NCI-H1105 (cell line): ENCODE results near the gene VKORC1.
"Not testable (repeated sequence)": the region's sequence is repeated elsewhere in the genome, so short reads cannot be mapped to it uniquely, and the experiment has no call there.

ENCODE experiments used
- DNase-seq: peaks from one replicate; lab custom pipeline; 2025; lab: John Stamatoyannopoulos, UW

VKORC1 gene

DNA sequence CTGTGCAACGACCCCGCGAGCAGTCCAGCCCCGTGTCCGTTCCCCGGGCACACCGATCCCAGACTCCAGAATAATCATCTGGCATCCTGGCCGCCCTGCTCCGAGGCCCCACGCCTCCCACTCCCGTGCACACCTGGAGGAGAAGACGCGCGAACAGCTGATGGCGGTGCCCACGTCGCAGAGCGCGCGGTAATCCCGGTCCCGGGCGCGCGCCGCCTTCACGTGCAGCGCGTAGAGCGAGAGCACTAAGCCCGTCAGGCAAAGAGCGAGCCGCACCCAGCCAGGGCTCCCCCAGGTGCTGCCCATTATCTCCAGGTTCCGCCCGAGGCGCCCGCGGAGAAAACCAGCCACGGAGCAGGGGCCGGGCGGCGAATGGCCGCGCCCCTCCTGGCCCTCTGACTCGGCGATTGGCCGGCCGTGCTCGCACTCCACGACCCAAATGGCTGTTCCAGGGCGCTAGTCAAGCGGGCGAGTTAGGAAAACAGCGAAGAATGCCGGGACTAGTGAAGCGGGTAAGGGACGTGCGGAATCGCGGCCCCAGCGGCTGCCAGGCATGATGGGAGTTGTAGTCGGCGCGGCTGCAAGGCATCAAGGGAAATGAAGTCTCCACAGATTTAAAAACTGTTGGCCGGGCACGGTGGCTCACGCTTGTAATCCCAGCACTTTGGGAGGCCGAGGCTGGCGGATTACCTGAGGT lies at the start of gene VKORC1:
VKORC1 (minus strand) TSS at position 374 of the 697 bp plus-strand sequence; CDS start at position 306, 68 bp downstream.
- peak; percentile 95 for DNase-seq

DNA sequence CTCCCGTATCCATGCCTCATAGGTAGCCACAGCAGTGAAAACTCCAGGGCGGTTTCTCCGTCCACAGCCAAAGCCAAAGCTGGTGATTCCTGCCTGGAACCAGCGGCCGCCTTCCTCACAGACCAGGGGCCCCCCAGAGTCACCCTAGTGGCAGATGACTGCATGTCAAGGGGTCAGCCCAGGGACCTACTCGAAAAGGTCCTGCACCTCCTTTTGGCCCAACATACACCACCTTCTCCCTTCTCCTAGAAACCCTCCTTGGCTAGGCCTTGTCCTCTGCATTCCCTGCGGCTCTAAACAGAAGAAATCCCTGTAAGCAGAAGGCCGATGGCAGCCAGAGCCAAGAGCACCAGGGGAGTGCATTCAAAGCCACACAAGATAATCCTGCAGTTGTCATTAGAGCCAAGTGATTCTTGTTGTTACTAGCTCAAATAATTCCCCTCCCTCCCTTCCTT lies 49.1 kb upstream of the VKORC1 start:
- DNase-seq = no peak

DNA sequence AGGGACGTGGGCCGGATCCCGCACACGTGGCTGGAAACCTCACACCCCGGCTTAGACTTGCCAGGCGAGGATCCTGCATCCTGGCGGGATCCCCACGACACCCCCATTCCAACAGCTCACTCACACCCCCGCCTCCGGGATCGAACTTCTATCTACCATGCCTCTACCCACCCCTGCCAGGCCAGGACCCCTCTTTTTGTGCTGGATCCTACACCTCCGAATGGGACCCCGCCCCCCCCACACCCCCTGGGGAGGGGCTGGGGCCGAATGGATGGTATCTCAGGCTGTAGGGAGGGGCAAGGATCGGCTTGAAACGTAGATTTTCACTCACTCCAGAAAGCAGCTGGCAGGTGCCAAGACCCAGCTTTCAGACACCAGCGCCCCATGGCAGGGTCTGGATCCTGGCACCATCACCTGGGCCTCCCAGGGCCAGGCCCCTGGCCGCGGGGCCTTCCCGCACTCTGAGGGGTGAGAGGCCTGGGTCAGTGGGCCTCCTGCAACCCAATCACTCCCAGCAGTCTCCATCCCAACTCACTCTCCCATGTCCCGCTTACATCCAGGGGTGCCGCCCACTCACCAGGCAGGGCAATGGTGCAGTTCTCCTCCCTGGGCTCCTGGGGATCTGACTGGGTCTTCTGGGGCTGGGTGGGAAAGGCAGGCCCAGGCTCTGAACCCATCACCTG lies 48.6 kb upstream of the VKORC1 start:
- no peak for DNase-seq

DNA sequence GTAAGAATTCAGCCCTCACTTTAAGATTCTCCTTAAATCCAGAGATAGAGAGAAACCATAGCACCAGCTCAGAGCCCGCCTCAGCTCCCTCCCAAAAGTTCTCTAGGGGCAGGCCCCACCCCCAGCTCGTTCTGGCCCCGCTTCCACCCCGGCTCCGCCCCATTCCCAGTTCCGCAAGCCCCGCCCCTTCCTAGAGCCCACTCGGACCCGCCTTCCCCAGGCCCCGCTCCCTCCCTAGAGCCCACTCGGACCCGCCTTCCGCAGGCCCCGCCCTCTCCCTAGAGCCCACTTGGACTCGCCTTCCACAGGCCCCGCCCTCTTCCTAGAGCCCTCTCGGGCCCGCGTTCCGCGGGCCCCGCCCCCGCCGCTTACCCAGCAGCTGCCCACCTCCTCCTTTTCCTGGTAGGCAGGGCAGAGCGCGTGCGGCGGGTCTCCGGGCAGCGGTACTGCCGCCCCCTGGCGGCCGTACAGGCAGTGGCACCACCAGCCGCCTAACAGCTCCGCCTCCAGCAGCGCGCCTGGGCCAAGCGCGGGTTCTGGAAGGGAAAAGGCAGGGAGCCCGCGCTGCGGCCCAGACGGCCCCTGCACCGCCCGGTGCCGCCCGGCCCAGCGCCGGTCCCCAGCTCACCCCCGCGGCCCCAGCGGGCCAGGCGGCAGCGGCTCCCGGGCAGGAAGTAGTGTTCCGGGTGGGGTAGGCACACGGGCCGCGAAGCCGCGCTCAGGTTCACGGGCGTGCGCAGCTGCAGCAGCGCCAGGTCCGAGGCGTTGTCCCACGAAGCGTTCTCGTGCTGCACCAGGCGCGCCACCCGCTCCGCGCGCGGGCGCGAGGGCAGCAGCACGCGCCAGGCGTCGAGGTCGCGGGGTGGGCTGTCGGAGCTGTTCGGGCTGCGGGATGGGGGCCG lies 47.8 kb upstream of the VKORC1 start:
- DNase-seq = peak; percentile 98

DNA sequence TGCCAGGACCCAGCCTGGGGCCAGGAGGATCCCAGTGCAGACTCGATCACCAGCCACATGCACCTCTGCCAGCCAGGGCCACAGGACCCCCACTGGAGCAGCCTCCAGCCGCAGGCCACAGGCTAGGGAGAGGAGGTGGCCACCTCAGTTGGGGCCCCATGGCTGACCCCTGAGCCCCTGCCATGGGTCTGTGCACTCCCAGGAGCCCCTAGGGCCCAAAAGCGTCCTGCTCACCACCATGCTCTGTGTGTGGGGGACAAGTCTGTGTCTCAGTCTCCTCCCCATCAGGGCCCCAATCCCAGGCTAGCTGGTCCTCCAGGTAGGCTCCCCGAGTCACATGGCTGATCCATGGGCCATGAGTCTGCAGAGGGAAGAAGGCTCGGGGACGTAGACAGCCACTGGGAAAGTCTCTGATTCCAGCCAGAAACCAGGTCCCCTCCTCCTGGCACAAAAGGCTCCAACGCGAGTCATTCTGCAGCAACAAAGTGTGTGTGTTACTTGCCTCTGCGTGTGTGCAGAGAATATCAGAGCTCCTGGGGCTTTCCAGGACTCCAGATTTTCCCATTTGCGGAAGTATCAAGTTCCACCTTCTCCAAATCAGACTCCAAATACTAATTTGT lies 47.0 kb upstream of the VKORC1 start:
- no peak for DNase-seq

DNA sequence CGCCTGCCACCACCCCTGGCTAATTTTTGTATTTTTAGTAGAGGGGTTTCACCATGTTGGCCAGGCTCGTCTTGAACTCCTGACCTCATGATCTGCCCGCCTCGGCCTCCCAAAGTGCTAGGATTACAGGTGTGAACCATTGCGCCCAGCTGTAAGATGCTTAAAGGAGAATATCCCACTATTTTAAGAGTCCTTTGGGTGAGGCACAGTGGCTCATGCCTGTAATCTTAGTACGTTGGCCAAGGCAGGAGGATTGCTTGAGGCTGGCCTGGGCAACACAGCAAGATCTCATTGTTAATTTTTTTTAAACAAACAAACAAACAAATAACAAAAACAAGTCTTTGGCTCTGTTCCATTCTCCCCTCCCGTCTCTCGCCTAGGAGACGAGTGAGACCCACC lies 46.5 kb upstream of the VKORC1 start:
- DNase-seq = not testable (repeated sequence)

DNA sequence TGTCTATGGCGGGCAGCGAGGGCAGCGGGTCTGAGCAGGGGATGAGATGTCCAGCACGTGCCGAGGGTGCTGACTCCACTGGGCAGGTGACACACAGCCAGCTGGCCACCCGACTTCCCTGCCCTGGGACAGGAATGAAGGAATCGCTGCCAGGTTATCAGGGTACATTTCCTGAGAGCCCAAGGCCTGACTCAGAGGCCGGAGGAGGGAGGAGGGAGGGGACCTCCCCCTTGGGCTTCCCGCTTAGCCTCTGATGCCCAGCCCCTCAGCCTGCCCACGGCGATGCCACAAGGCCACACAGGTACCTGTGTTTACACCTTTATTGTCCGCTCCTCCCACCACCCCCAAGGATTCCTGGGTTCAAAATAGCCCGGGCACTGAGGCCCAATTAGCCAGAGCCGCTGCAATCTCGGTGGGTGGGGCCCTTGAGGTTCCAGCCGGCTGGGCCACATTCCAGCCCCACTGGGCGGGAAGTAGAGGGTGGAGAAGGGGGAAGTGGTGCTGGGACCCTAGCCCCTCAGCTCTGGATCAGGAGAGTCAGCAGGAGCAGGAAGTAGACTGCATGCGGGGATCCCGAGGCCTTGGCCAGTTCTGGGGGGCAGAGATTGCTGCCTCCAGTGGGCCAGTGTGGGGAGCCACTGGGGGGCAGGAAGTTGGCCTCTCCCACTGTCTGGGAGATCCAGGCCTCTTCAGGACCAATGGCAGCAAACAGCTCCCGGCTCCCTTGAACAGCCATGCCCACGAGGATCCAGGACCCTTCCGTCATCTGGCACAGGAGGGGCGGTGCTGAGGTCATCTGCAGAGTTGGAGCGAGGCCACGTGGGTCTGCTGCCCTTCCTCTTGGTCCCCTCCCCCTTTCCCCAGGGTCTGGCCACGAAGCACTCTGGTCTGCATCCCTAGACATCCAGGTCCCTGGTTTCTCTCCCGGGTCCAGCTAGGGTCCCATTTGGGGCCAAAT lies 44.3 kb upstream of the VKORC1 start:
- DNase-seq = no peak

DNA sequence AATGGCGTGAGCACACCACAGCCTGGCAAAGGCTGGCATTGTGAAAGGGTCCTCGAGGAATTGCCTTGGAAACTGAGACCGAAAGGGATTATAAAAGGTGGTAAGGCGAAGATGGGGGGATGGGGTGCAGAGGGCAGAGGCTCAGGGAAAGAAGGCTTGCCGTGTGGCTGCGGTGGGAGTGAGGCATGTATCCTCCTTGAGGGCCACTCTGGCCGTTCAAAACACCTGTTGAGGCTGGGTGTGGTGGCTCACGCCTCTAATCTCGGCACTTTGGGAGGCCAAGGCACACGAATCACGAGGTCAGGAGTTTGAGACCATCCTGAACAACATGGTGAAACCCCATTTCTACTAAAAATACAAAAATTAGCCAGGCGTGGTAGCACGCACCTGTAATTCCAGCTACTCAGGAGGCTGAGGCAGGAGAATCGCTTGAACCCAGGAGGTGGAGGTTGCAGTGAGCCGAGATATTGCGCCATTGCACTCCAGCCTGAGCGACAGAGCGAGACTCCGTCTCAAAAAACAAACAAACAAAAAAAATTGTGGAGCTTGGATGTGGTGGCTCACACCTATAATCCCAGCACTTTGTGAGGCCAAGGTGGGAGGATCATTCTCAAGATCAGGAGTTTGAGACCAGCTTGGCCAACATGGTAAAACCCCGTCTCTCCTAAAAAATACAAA lies 42.4 kb upstream of the VKORC1 start:
- not testable (repeated sequence) for DNase-seq

DNA sequence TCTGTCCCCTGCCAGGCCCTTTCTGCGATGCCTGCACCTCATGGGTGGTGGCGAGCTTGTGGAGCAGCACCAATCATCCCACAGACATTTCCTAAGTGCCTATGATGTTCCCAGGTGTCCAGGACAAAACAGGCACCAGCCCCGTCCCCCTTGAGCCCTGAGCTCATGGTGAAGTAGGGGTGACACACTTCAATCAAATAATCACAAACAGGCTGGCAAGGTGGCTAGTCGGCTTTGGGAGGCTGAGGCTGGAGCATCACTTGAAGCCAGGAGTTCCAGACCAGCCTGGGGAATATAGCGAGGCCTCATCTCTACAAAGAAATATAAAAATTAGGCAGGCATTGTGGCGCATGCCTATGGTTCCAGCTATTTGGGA lies 41.7 kb upstream of the VKORC1 start:
- DNase-seq = no peak

DNA sequence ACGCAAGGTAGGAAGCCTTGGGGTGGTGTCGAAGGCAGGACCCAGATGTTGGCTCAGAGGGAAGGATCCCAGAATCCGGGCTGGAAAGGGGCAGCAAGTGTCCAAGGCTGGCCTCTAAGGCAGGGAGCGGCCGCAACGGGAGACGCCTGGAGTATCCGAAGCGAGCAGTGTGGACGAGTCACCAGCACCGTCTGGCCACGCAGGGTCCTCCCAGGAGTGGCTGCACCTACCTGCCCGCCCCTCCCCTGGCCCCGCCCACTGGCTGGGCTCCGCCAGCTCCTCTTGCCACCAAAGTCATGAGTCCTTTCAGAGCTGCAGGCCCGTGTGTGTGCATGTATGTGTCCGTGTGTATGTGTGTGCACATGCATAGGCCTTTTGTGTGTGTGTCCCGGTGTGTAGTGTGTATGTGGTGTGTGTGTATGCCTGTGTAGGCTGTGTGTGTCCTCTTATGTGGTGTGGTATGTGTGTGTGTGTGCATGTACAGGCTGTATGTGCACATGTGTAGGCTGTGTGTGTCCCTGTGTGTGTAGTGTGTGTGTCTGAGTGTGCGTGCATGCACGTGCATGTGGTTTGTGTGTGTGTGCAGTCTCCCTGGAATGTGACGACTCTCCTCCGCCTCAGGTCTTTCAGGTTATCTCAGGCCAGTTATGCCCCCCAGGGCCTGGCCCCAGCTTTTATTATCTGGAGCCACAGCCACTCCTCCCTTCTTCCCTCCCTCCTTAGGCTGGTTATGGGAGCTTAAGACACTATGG lies 41.1 kb upstream of the VKORC1 start, which contains the start of gene PRSS8:
PRSS8 (minus strand) TSS at position 193 of the 752 bp plus-strand sequence. CDS start 229 bp downstream, outside the sequence.
- DNase-seq = peak; percentile 2

DNA sequence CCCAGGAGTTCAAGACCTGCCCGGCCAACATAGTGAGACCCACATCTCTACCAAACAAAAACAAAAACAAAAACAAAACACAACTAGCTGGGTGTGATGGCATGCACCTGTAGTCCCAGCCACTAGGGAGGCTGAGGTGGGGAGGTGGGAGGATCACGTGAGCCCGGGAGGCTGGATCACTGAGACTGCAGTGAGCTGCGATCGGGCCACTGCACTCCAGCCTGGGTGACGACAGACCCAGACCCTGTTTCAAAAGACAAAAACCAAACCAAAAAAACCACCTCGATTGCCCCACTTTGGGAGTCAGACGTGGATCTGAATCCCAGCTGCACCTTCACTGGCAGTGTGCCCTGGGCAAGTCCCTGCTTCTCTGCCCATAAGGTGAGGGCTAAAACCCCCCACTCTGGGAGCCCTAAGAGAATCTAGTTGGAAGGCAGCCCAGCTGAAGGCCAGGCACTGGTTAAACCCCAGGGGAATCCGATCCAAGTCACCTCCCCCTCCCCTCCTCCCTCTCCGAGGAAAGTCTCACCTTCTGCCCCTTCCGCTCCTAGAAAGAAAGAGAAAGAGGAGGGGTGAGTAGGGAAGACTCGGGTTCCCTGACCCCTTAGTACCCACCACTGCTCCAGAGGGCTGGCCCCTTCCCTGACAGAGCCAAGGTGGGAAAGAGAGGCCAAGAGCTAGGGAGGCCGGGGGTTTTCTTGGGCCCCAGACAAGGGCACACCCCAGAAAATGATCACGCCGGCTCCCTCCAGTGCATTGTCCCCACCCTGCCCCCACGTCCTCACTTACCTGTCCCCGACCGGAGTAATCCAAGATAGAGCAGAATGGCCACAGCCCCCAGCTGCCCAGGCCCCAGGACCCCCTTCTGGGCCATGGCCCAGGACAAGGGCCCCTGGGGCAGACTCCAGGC lies 40.3 kb upstream of the VKORC1 start:
- DNase-seq = peak; percentile 78

DNA sequence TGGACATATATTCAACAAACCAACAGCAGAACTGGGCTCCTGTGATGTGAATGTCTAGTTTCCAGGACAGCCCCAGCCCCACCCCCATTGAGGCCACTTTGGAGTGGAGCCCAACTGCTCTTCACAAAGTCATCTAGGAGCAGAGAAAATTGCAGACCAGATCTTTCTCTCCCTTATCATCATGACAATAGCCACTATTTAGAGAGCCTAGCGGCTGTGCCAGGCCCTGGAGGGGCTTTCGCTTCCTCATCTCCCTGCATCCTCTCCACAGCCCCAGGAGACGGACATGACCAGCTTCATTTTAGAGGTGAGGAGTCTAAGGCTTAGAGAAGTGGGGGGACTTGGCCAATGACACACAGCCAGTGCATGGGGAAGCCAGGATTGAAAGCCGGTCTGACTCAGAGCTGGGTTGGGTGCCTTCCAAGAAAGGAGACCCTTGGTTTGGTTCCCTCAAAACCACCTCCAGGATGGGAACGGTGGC lies 39.5 kb upstream of the VKORC1 start:
- peak; percentile 5 for DNase-seq

DNA sequence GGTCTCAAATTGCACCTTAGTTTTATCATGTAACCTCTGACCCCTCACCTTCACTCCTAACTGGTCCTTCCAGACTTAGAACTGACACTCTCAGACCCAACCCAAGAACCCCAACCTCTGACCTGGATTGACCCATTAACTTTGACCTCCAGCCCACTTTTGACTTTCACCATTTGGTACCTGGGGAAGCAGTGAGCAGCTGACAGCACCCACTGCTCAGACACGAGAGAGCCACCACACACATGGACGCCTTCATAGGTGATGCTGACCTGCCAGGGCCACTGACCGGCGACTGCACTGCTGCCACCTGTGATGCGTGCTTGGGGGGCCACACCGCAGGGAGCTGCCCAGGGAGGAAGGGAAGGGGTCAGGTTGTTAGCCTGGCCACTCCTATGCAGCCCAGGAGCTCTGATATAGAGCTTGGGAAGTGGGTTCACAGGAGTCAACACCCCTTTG lies 38.5 kb upstream of the VKORC1 start:
- DNase-seq = no peak

DNA sequence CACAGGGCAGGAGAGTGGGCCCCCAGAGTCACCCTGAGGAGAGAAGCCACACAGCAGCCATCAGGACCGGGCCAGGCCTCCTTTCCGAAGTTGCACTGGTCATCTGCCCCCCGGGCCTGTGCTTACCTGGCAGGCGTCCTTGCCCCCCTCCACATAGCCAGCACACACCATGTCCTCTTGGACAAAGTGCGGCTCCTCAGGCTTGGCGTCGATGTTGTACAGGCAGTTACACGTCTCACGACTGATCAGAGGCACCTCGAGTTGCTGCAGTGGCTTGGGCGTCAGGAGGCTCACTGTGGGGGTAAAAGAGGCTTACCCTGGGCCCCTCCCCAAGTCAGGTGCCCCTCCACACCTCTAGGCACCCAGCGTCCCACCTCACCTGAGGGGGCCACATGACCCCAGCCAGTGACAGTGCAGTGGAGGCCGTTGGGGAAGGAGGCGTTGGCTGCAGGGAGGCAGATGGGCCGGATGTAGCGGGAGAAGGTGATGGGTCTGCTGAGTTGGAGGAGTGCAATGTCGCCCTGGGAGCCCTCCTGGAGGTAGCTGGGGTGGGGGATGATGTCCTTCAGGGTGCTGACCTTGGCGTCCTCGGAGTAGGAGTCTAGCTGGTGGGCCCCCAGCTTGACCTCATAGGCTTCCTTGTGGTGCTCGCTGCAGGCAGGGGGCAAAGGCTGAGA lies 37.8 kb upstream of the VKORC1 start:
- DNase-seq = no peak

DNA sequence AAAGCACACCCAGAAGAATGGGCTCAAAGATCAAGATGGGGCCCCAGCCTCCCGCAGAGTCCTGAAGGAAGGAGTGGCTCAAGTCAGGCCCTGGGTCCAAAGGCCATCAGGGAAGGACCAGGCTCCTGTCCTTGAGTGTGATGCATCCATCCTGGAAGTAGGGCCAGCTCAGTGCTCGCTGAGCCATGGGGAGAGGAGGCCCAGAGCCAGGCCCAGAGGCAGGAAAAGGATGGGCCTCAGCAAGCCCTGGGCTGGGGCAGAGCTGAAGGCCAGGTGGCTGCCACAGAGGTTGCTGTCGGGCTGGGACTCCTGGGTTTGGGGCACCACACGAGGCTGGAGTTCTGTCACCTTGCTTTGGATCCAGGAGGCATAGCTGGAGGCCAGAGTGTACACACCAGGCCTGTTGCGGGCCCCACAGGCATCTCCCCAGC lies 37.3 kb upstream of the VKORC1 start:
- DNase-seq = no peak

DNA sequence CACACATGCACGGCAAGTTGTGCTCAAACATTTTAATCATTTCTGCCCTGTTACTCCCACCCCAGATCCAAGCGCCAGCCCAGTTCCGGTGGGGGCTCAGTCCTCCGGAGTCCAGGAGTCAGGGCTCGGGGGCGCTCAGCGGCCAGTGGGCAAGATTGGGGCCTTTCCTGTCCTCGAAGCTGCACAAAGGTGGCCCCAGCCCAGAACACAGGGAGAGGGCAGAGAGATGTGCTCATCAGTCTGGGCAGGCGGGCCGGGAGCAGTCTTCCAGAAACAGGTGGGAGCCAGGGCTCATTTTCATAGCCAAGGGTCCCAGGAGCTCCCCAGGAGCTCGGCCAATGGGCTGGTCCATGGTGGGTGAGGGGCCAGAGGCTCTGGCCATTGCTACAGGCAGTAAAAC lies 36.8 kb upstream of the VKORC1 start:
- DNase-seq = no peak

DNA sequence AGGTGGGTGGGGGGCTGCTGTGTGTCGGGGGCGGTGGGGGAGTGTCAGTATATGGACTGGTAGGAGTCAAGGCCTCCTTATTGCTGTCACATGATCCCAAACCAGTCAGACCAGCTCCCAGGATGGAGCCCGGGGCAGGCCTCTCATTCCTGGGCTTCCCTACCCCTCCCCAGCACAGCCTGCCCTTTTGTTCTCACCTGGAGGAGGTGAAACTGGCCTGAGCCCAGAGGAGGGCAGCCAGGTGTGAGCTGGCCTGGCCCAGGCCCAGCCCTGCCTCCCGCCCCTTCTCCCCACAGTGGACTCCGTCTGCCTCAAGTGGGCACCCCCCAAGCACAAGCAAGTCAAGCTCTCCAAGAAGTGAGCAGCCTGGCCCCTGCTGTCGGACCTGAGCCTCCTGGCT lies 36.3 kb upstream of the VKORC1 start:
- DNase-seq = no peak
